ENCODE measurements around the gene MPST.

The MPST gene

GRCh38 chr22:37024339-37025157, 5.0 kb downstream of the MPST start:
- DNase-seq, result no peak

DNA sequence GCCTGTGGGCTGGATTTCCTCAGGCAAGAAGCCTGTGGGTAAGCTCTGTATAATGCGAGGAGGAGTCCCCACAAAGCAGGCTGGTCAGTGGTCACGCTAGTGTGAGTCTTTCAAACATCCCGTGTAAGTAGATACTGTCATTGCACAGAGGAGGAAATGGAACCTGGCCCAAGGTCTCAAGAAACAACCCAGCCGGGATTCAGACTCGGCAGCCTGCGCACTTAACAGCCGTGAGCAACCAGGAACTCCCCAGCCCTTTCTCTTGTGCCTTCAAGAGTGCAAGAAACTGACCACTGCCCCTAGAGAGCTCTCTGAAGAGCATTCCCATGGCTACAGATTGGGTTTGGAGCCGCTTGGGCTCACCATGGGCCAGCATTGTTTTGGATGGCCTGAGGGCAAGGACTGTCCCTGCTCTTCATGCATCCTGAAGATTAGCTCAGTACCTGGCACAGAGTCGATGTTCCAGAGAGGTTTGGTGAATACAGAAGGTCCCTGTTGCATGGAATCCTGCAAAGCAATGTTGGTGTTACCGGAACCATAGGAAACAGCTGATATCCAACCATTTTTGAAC, 6.0 kb downstream of the MPST start:
- DNase-seq, result no peak

GRCh38 chr22:37026325-37026724, 6.8 kb downstream of the MPST start:
- no peak for DNase-seq

GRCh38 chr22:37027556-37027955, 8.0 kb downstream of the MPST start:
- DNase-seq, result no peak

- DNase-seq, result no peak
Observed at GRCh38 chr22:37028692-37029674, 9.4 kb downstream of the MPST start.

DNA sequence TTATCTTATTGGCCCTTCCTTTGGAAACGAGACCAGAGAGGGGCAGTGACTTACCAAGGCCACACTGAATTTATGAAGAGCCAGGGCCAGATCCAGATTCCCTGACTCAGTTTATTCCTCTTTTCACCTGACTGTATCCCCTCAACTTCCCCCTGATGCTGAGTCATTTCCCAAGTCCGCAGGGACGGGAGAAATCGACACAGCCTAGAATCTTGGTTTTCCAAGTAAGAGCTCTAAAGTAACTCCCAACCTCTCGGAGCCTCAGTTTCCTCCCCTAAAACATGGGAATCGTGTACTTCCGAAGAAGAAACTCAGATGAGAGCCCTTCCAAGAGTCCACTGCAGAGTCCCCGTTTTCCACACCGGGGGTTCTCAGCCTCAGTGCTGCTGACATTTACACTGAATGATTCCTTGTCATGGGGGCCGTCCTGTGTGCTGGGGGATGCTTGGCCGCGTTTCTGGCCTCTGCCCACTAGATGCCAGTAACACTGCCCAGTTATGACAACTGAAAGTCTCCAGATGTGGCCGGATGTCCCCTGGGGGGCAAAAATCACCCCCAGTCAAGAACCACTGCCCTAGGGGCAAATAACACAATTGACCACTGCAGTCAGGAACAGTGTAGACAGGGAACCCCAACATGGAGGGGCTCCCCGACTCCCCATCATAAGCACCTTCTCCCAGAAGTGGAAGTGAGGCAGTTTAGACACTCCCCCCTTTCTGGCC, 11.2 kb downstream of the MPST start:
- DNase-seq, result no peak

GRCh38 chr22:37032134-37032534, 12.6 kb downstream of the MPST start:
- no peak for DNase-seq

DNA sequence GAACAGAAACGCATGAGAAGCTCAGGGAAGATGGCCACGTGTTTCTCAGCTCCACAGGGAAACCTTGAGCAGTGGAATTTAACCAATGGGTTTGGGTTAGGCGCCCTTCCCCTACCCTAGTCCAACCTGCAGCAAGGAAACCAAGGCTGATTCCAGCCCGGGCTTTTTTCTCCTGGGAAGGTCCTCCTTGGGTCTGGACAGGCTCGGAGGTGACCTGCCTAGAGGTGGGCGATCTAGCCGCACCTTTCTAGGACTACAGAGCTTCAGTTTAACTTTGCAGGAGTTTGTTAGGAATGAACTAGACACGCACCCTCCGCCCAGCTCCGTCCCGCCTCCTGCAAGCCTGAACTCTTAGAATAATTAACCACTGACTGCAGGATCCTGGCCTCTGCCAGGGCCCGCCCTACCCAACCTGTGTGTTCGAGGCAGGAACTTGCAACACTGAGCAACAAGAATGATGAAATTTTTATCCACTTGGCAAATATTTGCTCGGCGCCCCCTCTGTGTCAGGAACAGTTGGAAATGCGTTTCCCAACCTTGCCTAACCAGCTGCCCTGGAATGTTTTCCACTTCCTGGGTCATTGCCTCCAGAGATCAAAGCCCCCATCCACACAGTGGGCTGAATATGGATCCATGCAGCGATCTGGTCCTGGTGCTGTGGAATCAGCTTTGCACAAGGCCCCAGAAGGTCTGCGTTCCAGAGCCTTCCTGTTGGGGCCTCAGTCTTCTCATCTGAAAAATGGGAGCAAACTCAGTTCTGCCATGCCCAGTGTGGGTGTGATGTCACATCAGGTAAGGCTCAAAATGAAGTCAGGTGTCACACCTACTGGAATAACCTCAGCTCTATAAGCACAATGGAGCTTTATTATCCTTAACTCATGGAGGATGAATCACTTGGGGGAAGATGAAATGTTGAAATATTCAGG, 13.3 kb downstream of the MPST start:
- no peak for DNase-seq

- DNase-seq, result no peak
Observed at GRCh38 chr22:37033605-37034430, 14.3 kb downstream of the MPST start.

- no peak for DNase-seq
Observed at GRCh38 chr22:37036655-37037377, 17.3 kb downstream of the MPST start.

GRCh38 chr22:37037669-37038068, 18.1 kb downstream of the MPST start:
- no peak for DNase-seq

DNA sequence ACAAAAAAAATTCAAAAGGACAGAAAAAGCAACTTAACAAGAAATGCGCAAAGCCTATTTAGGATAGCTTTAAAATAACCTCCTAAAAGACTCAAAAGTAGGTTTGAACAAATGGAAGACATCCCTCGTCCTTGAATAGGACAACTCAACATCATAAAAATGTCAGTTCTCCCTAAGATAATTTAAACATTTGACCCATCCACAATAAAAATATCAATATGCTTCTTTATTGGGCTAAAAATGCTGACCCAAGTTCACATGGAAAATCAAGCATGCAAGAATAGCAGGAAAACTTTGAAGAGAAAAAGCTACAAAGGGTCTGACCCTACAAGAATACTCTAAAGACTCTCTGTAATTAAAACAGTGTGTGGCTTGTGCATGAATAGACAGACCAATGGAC, 19.9 kb downstream of the MPST start:
- no peak for DNase-seq

DNA sequence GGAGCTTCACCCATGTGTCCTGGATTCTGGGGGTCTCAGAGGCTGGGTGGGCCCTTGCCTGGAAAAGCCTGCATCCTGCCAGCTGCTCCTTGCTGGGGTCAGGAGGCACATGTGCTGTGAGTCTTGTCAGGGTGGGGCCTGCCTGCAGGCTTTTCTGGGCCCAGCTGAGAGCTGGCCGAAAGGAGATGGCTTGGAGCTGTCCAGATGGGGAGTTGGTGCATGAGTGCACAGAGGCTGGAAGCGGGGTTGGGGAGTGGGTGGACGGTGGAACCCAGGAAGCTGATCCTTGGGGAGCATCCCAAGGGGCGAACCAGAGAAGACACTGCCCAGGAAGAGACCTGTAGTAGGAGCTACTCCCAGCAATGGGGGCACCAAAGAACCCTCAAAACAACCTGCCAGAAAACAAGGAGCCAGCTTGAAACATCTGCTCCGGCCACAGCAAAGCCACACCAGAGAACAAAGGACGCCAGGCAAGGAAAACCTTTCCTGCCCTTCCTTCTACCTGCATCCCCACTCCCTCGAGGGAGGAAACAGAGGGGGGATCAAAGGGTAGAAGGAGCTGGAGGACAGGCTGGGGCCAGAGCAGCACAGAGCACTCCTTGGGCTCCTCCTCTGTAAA, 23.8 kb downstream of the MPST start:
- no peak for DNase-seq

DNA sequence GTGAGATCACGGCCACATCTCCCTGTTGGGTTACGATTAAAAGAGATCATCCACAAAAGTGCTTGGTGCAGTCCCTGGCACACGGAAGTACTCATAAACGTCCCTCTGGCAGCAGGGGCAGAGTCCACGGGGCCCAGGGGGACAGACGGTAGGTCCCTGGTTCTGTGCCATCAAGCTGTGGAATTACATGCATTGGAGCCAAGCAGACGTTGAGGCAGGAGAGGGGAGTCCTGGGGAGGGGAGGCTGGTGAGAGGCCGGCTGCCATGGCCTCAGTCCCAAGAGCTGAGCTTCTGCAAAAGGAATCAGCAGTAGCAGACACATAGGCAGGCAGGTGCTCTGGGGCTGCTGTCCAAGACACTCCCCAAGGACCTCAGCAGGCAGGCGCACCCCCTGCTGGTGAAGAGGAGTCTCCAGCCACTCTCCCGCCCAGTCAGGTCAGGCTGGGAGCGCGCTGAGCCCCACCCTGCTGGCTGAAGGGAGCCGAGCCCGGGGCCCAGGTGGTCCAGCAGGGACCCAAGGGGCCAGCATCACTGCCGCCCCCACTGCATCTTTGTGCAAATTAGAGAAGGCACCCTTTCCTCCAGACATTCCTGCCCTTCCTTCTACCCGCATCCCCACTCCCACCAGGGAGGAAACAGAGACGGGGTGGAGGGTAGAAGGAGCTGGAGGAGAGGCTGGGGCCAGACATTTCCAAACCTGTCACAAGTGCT, 24.4 kb downstream of the MPST start:
- DNase-seq, result no peak

- no peak for DNase-seq
Observed at GRCh38 chr22:37044634-37045625, 25.4 kb downstream of the MPST start.

DNA sequence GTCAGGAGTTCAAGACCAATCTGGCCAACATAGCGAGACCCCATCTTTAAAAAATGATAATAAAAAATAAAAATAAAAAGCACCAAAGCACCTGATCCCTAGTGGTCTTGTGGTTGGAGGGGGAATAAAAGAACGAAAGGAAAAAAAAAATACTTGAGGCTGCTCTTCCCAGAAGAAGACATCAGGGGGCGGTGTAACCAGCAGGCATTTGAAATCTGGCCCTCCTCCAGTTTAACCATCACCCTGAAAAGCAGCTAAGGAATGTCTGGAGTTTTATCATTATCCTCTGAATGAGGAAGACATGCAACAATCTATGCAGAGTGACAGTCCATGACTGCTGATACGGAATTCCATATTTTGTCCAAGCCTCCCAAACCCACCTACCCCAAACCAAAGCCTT, 26.4 kb downstream of the MPST start:
- DNase-seq, result no peak

DNA sequence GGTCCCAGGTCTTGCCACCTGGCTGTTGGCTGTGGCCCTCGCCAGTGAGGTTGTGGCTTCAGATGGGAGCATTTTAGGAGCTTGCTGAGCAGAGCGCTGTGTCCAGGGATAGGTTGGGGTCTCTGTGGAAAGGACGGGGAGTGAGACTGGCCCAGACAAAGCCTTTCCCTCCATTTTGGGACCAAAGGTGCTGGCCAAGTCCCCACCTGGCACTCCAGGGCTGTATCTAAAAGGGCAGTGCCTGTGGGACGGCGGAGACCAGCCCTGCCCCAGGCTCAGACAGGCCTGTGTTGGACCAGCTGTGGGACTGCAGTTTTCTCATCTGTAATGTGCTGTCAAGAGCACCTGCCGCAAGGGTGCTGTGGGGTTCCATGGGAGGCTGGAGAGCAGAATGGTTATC, 27.0 kb downstream of the MPST start:
- DNase-seq, result no peak

DNA sequence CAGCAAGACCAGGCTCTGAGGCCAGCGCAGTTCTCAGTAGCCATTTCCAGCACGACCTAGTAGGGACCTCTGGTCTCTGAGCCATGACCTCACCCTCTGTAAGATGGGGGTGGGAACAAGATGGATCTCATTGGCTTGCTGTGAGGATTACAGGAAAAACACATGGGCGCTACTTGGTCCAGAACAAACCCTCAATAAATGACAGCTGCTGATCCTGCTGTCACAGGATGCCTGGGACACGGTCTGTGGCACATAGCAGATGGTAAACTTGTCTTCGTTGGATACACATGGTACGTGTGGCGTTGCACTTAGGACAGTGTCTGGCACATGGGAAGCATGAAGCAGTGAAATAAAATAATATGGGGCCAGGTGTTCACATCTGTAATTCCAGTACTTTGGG, 27.5 kb downstream of the MPST start:
- no peak for DNase-seq

All from SIG-M5 (cell line).